ENCODE results near the gene PRODH2.

The PRODH2 gene

DNA sequence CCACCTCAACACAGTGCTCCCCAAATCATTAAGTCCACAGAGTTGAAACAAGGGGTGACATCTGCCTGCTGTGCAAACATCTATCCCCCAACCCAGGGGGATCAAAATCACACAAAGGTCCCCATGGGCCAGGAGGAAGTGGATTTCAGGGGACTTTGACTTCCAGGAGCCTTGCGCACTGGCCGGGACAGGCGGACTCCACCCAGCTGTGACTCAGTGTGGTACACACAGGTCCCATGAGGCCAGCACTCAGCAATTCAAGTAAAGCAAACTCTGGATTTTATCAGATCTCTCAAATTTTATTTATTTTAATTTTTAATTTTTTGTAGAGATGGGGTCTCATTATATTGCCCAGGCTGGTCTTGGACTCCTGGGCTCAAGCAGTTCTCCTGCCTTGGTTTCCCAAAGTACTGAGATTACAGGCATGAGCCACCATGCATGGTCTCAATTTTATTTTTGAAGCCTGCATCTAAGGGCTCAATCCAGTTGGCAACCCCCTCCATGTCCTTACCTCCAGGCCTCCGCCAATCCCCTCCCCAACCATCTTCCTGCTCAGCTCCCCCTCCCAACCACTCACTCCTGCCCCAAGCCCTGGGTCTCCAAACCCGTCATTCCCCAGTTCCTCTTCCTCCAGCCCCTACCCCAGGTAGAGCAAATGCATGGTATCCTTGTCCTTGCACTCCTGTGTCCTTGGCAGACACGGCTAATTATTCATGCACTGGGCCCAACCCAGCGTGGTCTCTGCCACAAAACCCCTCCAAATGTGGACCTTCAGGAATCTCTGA is 19.1 kb downstream of the PRODH2 start:
- H3K27ac Mint-ChIP-seq = no peak overlapping the region
- H3K36me3 Mint-ChIP-seq (ENCODE audit: low read depth) = no peaks in the 10 kb centered on the region

DNA sequence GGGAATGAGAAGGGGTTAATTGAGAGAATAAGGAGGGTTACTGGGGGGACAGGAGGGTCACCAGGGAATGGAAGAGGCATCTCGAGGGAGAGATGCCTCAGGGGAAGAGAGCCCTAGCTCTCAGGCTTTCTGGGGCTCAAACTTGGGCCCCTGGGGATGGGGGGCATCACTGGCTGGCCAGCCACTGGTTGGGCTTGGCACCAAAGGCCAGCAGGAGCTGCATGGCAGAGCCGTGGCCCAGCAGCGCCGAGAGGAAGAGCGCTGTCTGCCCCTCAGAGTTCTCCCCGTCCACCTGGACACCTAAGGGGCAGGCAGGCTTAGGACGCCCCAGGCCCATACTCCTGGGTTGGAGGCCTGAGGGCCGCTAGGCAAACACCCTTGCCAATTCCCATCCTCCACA is 19.8 kb downstream of the PRODH2 start:
- H3K27ac Mint-ChIP-seq = no peak overlapping the region

More for the DNA sequence above, 19.1 kb downstream of the PRODH2 start:
- DNase-seq = no peak
- Mint-ChIP-seq H3K9me3 (no peaks in the 10 kb centered on the region), H3K4me1 (ENCODE audit: low read depth) (peaks cover 6% of the 10 kb centered on the region), H3K4me3 (no peak overlapping the region), H3K27me3 (peaks cover 36% of the 10 kb centered on the region)

DNA sequence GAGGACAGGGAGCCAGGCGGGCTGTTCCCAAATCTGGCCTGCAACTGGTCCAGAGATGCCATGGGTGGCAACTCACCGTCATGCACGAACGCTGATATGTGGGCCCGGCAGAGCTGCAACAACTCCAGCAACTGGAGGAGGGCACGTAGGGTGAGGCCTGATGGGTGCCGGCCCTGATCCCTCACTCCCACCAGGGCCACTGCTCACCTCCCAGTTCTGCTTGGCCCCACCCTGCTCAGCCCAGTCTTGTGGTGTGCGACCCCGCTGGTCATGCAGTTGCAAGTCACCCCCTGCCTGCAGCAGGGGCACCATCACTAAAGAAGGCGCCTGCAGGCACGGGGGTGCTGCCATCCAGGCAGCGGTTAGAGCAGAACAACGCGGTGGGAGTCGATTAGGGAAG is 20.3 kb downstream of the PRODH2 start:
- Mint-ChIP-seq H3K27me3 (peaks cover 25% of the 10 kb centered on the region), H3K27ac (no peak overlapping the region), H3K36me3 (ENCODE audit: low read depth) (no peaks in the 10 kb centered on the region), H3K4me3 (no peak overlapping the region), H3K9me3 (no peaks in the 10 kb centered on the region), H3K4me1 (ENCODE audit: low read depth) (peaks cover 6% of the 10 kb centered on the region)
- DNase-seq = no peak

More for the DNA sequence above, 19.8 kb downstream of the PRODH2 start:
- H3K4me1 Mint-ChIP-seq (ENCODE audit: low read depth) = peaks cover 6% of the 10 kb centered on the region
- no peaks in the 10 kb centered on the region for H3K9me3 Mint-ChIP-seq
- no peak for DNase-seq
- no peaks in the 10 kb centered on the region for H3K36me3 Mint-ChIP-seq (ENCODE audit: low read depth)
- H3K4me3 Mint-ChIP-seq = no peak overlapping the region
- H3K27me3 Mint-ChIP-seq = peaks cover 31% of the 10 kb centered on the region

DNA sequence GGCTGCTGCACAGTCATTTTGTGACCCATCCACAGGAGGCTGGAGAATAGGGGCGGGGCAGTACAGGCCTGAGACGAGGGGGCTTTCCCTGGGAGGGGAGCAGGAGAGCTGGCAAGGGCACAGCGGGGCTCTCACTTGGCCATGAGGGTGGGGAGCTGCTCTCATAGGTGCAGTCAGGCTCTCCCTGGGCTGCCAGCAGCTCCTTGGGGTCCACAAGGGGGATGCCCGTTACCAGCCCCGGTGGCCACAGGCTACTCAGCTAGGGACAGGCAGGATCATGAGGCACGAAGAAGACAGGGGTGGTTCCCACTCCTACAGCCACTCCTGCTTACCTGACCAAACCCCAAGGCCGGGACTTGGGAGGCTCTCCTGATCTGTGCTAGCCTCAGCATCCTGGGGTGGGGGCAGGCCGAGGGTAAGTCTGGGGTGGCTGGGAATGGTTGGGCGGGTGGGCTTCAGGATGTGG is 20.8 kb downstream of the PRODH2 start:
- Mint-ChIP-seq H3K36me3 (ENCODE audit: low read depth) (no peaks in the 10 kb centered on the region), H3K4me1 (ENCODE audit: low read depth) (peaks cover 1% of the 10 kb centered on the region), H3K27ac (no peak overlapping the region), H3K27me3 (peaks cover 21% of the 10 kb centered on the region), H3K4me3 (no peak overlapping the region), H3K9me3 (no peaks in the 10 kb centered on the region)
- no peak for DNase-seq

DNA sequence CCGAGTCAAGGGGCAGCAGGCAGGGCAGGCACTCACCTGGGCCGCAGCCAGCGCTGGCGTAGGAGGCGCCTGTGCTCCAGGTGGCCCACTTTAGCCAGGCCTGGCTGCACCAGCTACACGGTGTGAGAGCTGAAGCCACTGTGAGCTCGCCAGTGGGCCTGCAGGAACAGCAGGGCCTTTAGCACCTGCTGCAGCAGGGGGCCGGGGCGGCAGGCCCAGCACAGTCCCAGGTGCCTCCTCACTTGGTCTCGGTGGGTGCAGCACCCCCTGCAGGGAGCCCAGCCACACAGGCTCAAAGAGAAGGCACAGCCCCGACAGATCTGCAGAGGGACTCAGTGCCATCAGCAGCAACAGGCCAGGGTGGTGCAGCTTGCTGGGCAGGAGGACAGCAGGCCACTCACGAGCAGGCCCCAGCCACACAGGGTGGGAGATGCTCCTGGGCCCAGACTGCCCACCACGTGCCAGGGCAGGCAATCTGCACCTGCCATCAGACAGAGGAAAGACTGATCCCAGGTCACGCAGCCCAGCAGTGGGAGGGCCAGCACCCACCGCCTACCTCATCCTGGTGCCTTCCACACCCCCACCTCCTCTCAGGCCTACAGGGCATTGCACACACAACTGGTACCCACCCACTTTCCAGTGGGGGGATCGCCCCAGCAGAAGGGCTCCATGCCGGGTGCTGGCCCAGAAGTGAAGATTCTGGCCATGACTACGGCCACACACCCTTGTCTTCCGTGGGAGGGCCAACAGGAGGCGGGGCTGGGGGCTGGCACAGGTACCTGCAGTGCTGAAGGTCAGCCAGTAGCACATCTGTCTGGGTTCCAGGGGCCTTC is 21.4 kb downstream of the PRODH2 start:
- no peaks in the 10 kb centered on the region for H3K9me3 Mint-ChIP-seq
- H3K4me3 Mint-ChIP-seq = no peak overlapping the region
- no peak overlapping the region for H3K27ac Mint-ChIP-seq
- H3K4me1 Mint-ChIP-seq (ENCODE audit: low read depth) = no peaks in the 10 kb centered on the region
- H3K27me3 Mint-ChIP-seq = peaks cover 14% of the 10 kb centered on the region
- DNase-seq = no peak
- H3K36me3 Mint-ChIP-seq (ENCODE audit: low read depth) = peaks cover under 1% of the 10 kb centered on the region

GRCh38 chr19:35789978-35790944 is 22.4 kb downstream of the PRODH2 start:
- Mint-ChIP-seq H3K4me3 (no peak overlapping the region), H3K4me1 (ENCODE audit: low read depth) (no peaks in the 10 kb centered on the region), H3K27ac (no peak overlapping the region), H3K9me3 (no peaks in the 10 kb centered on the region), H3K36me3 (ENCODE audit: low read depth) (peaks cover 2% of the 10 kb centered on the region), H3K27me3 (peaks cover 5% of the 10 kb centered on the region)
- DNase-seq = no peak

DNA sequence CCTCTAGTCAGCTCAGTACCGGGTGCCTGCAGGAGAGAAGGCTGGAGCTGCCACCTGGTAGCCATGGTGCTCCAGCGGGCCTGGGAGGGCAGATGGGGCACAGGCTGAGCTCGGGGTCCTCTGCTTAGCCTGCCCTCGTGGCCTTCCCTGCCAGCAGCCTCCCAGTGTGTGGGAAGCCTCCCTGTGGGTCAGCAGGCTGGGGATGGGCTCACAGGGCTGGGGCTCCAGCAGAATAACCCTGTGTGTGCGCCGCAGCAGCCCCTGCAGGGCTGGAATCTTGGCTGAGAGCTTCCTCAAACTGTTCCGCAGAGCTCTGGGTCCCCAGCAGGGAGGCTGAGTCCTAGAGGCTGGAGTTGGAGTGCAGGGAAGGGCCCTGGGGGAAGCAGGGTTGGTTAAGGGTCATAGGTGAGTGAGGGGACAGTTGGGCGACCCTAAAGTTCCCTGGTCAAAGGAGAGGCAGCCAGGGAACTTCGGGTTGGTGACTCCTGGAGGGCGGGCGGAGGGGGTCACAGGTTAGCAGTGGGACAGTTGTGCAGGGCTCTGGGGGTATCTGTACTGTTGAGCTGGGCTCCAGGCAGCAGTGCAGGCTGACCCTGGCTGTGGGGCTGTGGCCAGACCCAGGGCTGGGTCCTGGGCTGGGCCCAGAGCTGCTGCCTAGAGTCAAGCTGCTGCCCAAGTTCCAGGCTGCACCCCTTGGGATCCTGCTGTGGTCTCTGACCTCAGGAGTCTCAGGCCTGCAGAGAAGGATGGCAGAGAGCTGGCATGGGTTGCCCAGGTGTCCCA is 23.3 kb downstream of the PRODH2 start:
- no peak overlapping the region for H3K4me3 Mint-ChIP-seq
- no peak for DNase-seq
- H3K27me3 Mint-ChIP-seq = peaks cover 4% of the 10 kb centered on the region
- no peaks in the 10 kb centered on the region for H3K4me1 Mint-ChIP-seq (ENCODE audit: low read depth)
- H3K9me3 Mint-ChIP-seq = no peaks in the 10 kb centered on the region
- H3K27ac Mint-ChIP-seq = no peak overlapping the region
- peaks cover 2% of the 10 kb centered on the region for H3K36me3 Mint-ChIP-seq (ENCODE audit: low read depth)

- no peaks in the 10 kb centered on the region for H3K27me3 Mint-ChIP-seq
- H3K4me1 Mint-ChIP-seq (ENCODE audit: low read depth) = no peaks in the 10 kb centered on the region
- H3K4me3 Mint-ChIP-seq = no peak overlapping the region
- DNase-seq = no peak
- peaks cover 2% of the 10 kb centered on the region for H3K36me3 Mint-ChIP-seq (ENCODE audit: low read depth)
- no peaks in the 10 kb centered on the region for H3K9me3 Mint-ChIP-seq
- no peak overlapping the region for H3K27ac Mint-ChIP-seq
These were observed 24.3 kb downstream of the PRODH2 start for GRCh38 chr19:35788205-35788960.

GRCh38 chr19:35787227-35787799 is 25.3 kb downstream of the PRODH2 start:
- Mint-ChIP-seq H3K27ac (no peak overlapping the region), H3K27me3 (no peaks in the 10 kb centered on the region), H3K36me3 (ENCODE audit: low read depth) (peaks cover 3% of the 10 kb centered on the region), H3K4me1 (ENCODE audit: low read depth) (no peaks in the 10 kb centered on the region), H3K4me3 (no peak overlapping the region), H3K9me3 (no peaks in the 10 kb centered on the region)
- no peak for DNase-seq

- no peaks in the 10 kb centered on the region for H3K9me3 Mint-ChIP-seq
- DNase-seq = no peak
- H3K4me1 Mint-ChIP-seq (ENCODE audit: low read depth) = no peaks in the 10 kb centered on the region
- no peaks in the 10 kb centered on the region for H3K27me3 Mint-ChIP-seq
- H3K27ac Mint-ChIP-seq = no peak overlapping the region
- no peak overlapping the region for H3K4me3 Mint-ChIP-seq
- peaks cover 4% of the 10 kb centered on the region for H3K36me3 Mint-ChIP-seq (ENCODE audit: low read depth)
These were observed 26.1 kb downstream of the PRODH2 start for GRCh38 chr19:35786299-35787160.

GRCh38 chr19:35785339-35785627 is 27.4 kb downstream of the PRODH2 start:
- Mint-ChIP-seq H3K4me1 (ENCODE audit: low read depth) (no peaks in the 10 kb centered on the region), H3K27ac (no peak overlapping the region), H3K9me3 (no peaks in the 10 kb centered on the region), H3K36me3 (ENCODE audit: low read depth) (peaks cover 8% of the 10 kb centered on the region), H3K4me3 (no peak overlapping the region), H3K27me3 (no peaks in the 10 kb centered on the region)
- no peak for DNase-seq

DNA sequence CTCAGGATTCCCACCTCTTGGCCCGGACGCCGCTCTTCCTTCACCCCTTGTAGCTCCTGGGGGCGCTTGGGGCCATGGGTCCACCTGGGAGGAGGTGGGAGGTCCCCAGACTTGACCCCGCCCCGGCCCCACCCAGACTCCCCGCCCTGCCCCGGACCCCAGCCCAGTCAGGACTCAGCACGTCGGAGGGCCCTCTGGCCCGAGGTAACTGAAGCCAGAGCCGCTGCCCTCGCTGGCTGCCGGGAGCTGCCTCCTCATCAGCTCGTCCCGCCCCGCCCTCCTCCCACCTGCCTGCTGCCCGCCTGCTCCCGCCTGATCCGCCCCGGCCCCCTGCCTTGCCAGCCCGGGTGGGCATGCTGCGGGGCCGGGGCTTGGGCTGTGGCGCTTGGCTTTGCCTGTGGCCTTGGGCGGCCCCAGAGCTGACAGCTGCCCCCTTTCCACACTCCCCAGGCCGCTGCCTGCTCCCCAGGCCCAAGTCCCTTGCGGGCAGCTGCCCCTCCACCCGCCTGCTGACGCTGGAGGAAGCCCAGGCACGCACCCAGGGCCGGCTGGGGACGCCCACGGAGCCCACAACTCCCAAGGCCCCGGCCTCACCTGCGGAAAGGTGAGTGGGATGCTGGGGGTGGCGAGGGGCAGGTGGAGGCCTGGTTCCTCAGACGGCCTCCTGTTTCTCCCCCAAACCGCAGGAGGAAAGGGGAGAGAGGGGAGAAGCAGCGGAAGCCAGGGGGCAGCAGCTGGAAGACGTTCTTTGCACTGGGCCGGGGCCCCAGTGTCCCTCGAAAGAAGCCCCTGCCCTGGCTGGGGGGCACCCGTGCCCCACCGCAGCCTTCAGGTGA is 27.9 kb downstream of the PRODH2 start:
- DNase-seq = no peak
- Mint-ChIP-seq H3K27ac (no peak overlapping the region), H3K27me3 (no peaks in the 10 kb centered on the region), H3K4me1 (ENCODE audit: low read depth) (no peaks in the 10 kb centered on the region), H3K36me3 (ENCODE audit: low read depth) (peaks cover 10% of the 10 kb centered on the region), H3K9me3 (no peaks in the 10 kb centered on the region), H3K4me3 (no peak overlapping the region)
